PC-3 (cell line): Measurements from ENCODE around the gene ABCA8. TPM values are rescaled to one million over a fixed set of nuclear protein-coding genes. Genes with fewer than 3 reads are reported as not detected.

ENCODE experiments used
- ATAC-seq: fragments of 200-7000 bp; cut with Tn5 transposase; 2 replicates; pipeline ENCODE4 v1.9.1; 2020; ENCODE audit warnings: mild to moderate bottlenecking, moderate library complexity
- BruUV-seq: library from RNA; stranded (reverse); fragments of 400-500 nt; replicated peaks from 2 replicates; lab custom pipeline; 2021; lab: Mats Ljungman, UMichigan
- CTCF ChIA-PET: fragments of 300-600 bp; sonication (Branson Sonifier 250); formaldehyde crosslinking; loops from one replicate; lab custom pipeline; 2022; ENCODE audit warnings: antibody characterized with exemption; lab: Charles Lee
- POLR2A ChIA-PET: fragments of 300-600 bp; sonication (Branson Sonifier 250); formaldehyde crosslinking; loops from one replicate; lab custom pipeline; 2022; ENCODE audit warnings: antibody characterized with exemption; ENCODE audit not compliant: unreplicated experiment; lab: Charles Lee
- DNase-seq: peaks from one replicate; pipeline ENCODE4 v3.0.0-alpha.2; 2015
- H2AFZ ChIP-seq: fragments of 300-600 bp; sonication (generic); 2 replicates; pipeline ENCODE4 v1.6.0; 2016; ENCODE audit warnings: antibody characterized with exemption, low read length
- H3F3A ChIP-seq: fragments of 300-600 bp; sonication (generic); one replicate; pipeline ENCODE4 v1.6.0; 2017; ENCODE audit warnings: antibody characterized with exemption, low read length, control low read depth, mild to moderate bottlenecking; ENCODE audit not compliant: unreplicated experiment
- H3K27ac ChIP-seq: fragments of 300-600 bp; sonication (generic); 2 replicates; pipeline ENCODE4 v1.5.1; 2016; ENCODE audit warnings: mild to moderate bottlenecking, low read length
- H3K27me3 ChIP-seq: fragments of 300-600 bp; sonication (generic); 2 replicates; pipeline ENCODE4 v1.6.1; 2016; ENCODE audit warnings: low read length, mixed read lengths
- H3K36me3 ChIP-seq: fragments of 300-600 bp; sonication (generic); 2 replicates; pipeline ENCODE4 v1.6.1; 2016; ENCODE audit warnings: low read depth, mixed run types, low read length, mixed read lengths
- H3K4me1 ChIP-seq: fragments of 300-600 bp; sonication (generic); 2 replicates; pipeline ENCODE4 v1.5.1; 2016; ENCODE audit warnings: low read length; ENCODE audit not compliant: insufficient read depth
- H3K4me2 ChIP-seq: fragments of 300-600 bp; sonication (generic); 2 replicates; pipeline ENCODE4 v1.6.0; 2016; ENCODE audit warnings: low read length
- H3K4me3 ChIP-seq: fragments of 300-600 bp; sonication (generic); 2 replicates; pipeline ENCODE4 v1.5.1; 2016; ENCODE audit warnings: mild to moderate bottlenecking, low read length, mixed read lengths
- H3K79me2 ChIP-seq: fragments of 300-600 bp; sonication (generic); 2 replicates; pipeline ENCODE4 v1.6.1; 2017; ENCODE audit warnings: low read length, mixed read lengths
- H3K9ac ChIP-seq: fragments of 300-600 bp; sonication (generic); 2 replicates; pipeline ENCODE4 v1.6.0; 2016; ENCODE audit warnings: mild to moderate bottlenecking, low read length
- H3K9me2 ChIP-seq: fragments of 300-600 bp; sonication (generic); replicated peaks from 2 replicates; pipeline ENCODE4 v1.6.1; 2016; ENCODE audit warnings: mixed run types, low read length, mixed read lengths
- H3K9me3 ChIP-seq: fragments of 300-600 bp; sonication (generic); 2 replicates; pipeline ENCODE4 v1.6.1; 2016; ENCODE audit warnings: low read length, mixed read lengths
- H4K20me1 ChIP-seq: fragments of 300-600 bp; sonication (generic); 2 replicates; pipeline ENCODE4 v1.6.1; 2016; ENCODE audit warnings: low read length, mixed read lengths
- CTCF ChIP-seq: fragments of 300-600 bp; sonication (generic); conservative IDR thresholded peaks from 2 replicates; pipeline ENCODE4 v1.5.1; 2017; ENCODE audit warnings: antibody characterized with exemption, low read depth, mild to moderate bottlenecking, low read length
- EZH2 ChIP-seq: fragments of 300-600 bp; sonication (generic); IDR thresholded peaks from one replicate; pipeline ENCODE4 v1.6.1; 2017; ENCODE audit warnings: antibody characterized with exemption, mild to moderate bottlenecking, low read length; ENCODE audit not compliant: unreplicated experiment
- EZH2phosphoT487 ChIP-seq: fragments of 300-600 bp; sonication (generic); IDR thresholded peaks from 2 replicates; pipeline ENCODE4 v1.6.1; 2018; ENCODE audit warnings: mild to moderate bottlenecking, antibody characterized with exemption, low read length, borderline replicate concordance
- intact Hi-C: fragments of 100-400 bp; cut with micrococcal nuclease; formaldehyde crosslinking; loops from 2 replicates; pipeline ENCODE4 v1.9.0; 2023
- total RNA-seq: library from RNA; depleted of rRNA; stranded (reverse); fragments of >200 nt; gene quantifications from 2 replicates; pipeline ENCODE4 v1.2.3, GENCODE V29; 2014

The ABCA8 gene
- total RNA-seq, 1 experiment from 2014 or later: 0.22 TPM

- Histone ChIP-seq H3K27ac (no peak overlapping the region), H3K9me3 (no peaks in the 10 kb centered on the region), H2AFZ (no peak overlapping the region), H3K4me3 (no peak overlapping the region), H4K20me1 (no peaks in the 10 kb centered on the region), H3K79me2 (no peaks in the 10 kb centered on the region), H3K9ac (no peak overlapping the region), H3K4me1 (no peaks in the 10 kb centered on the region), H3F3A (no peaks in the 10 kb centered on the region), H3K4me2 (no peak overlapping the region), H3K9me2 (no peaks in the 10 kb centered on the region), H3K36me3 (no peaks in the 10 kb centered on the region), H3K27me3 (peaks cover 35% of the 10 kb centered on the region)
- intact Hi-C loops: no loop called here
- no peak for ATAC-seq
- no peak for DNase-seq
- BruUV-seq: no TSS peak
- TF ChIP-seq EZH2phosphoT487: no peak
- no peak for TF ChIP-seq EZH2
- no peak for TF ChIP-seq CTCF
- CTCF ChIA-PET: interaction anchor here (0.9 kb wide), 1 partner anchor 16 kb away, joined by 5 read pairs; no protein-coding TSS in a partner anchor
- POLR2A ChIA-PET: no interaction called here
Observed at GRCh38 chr17:68924793-68925720, 30.1 kb downstream of the ABCA8 start.

DNA sequence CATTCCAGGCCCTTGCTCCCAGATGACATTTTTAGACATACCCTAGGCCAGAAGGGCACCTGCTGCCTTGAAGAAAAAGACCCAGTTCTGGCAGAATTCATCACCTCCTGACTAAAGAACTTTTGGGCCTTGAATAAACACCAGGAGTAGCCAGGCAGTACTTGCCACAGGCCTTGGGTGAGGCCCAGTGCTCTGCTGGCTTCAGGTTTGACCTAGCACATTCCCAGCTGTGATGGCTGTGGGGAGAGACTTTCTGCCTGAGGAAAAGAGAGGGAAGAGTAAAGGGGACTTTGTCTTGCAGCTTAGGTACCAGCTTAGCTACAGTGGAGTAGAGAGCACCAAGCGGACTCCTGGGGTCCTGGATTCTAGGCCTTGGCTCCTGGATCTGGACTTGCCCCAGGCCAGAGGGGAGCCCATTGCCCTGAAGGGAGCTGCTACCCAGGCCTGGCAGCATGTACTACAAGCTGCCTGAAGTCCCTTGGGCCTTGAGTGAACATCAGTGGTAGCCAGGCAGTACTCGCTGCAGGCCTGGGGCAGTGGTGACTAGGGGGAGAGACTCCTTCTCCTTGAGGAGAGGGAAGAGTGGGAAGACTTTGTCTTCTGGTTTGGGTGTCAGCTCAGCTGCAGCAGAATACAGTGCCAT lies 44.3 kb downstream of the ABCA8 start:
- H3K27me3 ChIP-seq: peaks cover 9% of the 10 kb centered on the region; the same call in 1 of the 2 replicates
- ATAC-seq (no peak), DNase-seq (no peak)
- no TSS peak for BruUV-seq
- no peak overlapping the region for H3K27ac ChIP-seq
- TF ChIP-seq CTCF (no peak), EZH2phosphoT487 (no peak), EZH2 (no peak)
- peaks cover 16% of the 10 kb centered on the region for H3K4me1 ChIP-seq
- H3K9me2 ChIP-seq: no peaks in the 10 kb centered on the region
- no peak overlapping the region for H3K9ac ChIP-seq
- no peak overlapping the region for H3K4me3 ChIP-seq
- no peaks in the 10 kb centered on the region for H3K36me3 ChIP-seq
- H2AFZ ChIP-seq: no peak overlapping the region
- intact Hi-C loops: no loop called here
- H3K9me3 ChIP-seq: no peaks in the 10 kb centered on the region
- peaks cover 12% of the 10 kb centered on the region for H3F3A ChIP-seq
- ChIA-PET POLR2A (no interaction called here), CTCF (no interaction called here)
- no peaks in the 10 kb centered on the region for H4K20me1 ChIP-seq
- no peak overlapping the region for H3K4me2 ChIP-seq
- H3K79me2 ChIP-seq: no peaks in the 10 kb centered on the region
